BLaER1 treated with 17β-estradiol and CSF1 and Interleukin-3, amounts not matched to agents 10 nM and 100 nM (cell line): ENCODE results near the gene GRIN2C.

Experiments used
- H3K27ac ChIP-seq, 11 experiments: shearing (Covaris generic); formaldehyde crosslinking; 2 replicates each; pipeline ENCODE4 v1.8.1; 2022
- H3K27me3 ChIP-seq, 11 experiments: shearing (Covaris generic); formaldehyde crosslinking; 2 replicates each; pipeline ENCODE4 v1.8.1; 2022
- H3K36me3 ChIP-seq, 11 experiments: shearing (Covaris generic); formaldehyde crosslinking; 2 replicates each; pipeline ENCODE4 v1.8.1; 2022
- H3K4me1 ChIP-seq, 10 experiments: shearing (Covaris generic); formaldehyde crosslinking; 2 replicates each; pipeline ENCODE4 v1.8.1; 2022
- H3K4me2 ChIP-seq, 11 experiments: shearing (Covaris generic); formaldehyde crosslinking; 2 replicates each; pipeline ENCODE4 v1.8.1; 2022
- H3K4me3 ChIP-seq, 10 experiments: shearing (Covaris generic); formaldehyde crosslinking; 2 replicates each; pipeline ENCODE4 v1.8.1; 2022
- H3K9ac ChIP-seq, 11 experiments: shearing (Covaris generic); formaldehyde crosslinking; 2 replicates each; pipeline ENCODE4 v1.8.1; 2022
- H3K9me3 ChIP-seq, 11 experiments: shearing (Covaris generic); formaldehyde crosslinking; replicated peaks in 1 of 11; 2 replicates each; pipeline ENCODE4 v1.8.1; 2022
- H4K20me1 ChIP-seq, 11 experiments: shearing (Covaris generic); formaldehyde crosslinking; 2 replicates each; pipeline ENCODE4 v1.8.1; 2022
- Cebpa-rat ChIP-seq, 11 experiments: shearing (Covaris generic); IDR thresholded peaks; 2 replicates each; pipeline ENCODE4 v1.8.1; 2022

Gene GRIN2C

DNA sequence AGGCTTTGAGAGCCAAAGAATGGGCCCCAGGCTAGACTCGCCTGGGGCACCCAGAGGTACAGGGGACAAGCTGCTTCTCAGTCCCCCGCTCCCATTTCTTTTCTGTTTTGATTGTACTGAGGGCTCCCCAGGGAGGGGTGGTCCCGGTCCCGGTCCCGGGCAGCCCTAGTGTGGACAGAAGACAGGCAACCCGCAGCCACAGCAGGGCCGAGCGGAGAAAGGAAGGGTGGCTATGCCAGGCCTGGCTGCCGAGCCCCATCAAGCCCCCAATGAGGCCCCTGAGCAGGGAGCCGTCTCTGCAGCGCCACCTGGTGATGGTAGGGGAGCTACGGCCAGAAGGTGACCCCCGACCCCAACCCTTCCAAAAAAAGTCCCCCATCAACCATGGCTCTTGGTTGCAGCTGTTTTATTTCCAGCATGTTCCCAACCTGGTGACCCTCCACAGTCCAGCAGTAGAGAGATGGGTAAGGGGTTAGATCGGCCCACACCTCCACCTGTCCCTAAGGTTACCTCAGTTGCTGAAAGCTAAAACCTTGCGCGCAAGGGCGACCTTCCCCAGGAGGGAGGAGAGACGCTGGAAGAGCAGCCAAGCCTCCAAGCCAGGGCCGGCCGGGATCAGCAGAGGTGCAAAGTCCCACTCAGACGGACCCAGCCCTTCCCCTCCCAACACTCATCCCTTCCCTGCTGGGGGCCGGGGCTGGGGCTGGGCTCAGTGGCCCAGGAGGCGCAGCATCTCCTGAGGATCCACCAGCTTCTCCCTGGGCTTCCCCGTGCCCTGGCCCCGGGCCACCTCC is 2.6 kb upstream of the GRIN2C start:
- Histone ChIP-seq H4K20me1 (peaks cover 0 to 73% (median 29%) of the 10 kb centered on the region in 11 experiments; a peak in 17 of 22 replicates), H3K27me3 (peaks cover 49 to 61% (median 55%) of the 10 kb centered on the region in 11 experiments), H3K27ac (no peak overlapping the region), H3K36me3 (peaks cover 0 to 7% (median 0%) of the 10 kb centered on the region in 11 experiments; a peak in 4 of 22 replicates), H3K4me2 (peak overlapping the region; percentile 6 to 52 (median 36); a peak in 18 of 22 replicates), H3K4me1 (peaks cover 21 to 56% (median 48%) of the 10 kb centered on the region in 10 experiments; a peak in 19 of 20 replicates), H3K9me3 (no peaks in the 10 kb centered on the region), H3K4me3 (0 out of 20 replicates have a peak overlapping the region, but pooled peaks of 1 of the 10 experiments have one; percentile 19), H3K9ac (no peak overlapping the region; a peak in 1 of 22 replicates)
- TF ChIP-seq Cebpa-rat (IDR thresholded peaks at IDR 0.05): no peak

DNA sequence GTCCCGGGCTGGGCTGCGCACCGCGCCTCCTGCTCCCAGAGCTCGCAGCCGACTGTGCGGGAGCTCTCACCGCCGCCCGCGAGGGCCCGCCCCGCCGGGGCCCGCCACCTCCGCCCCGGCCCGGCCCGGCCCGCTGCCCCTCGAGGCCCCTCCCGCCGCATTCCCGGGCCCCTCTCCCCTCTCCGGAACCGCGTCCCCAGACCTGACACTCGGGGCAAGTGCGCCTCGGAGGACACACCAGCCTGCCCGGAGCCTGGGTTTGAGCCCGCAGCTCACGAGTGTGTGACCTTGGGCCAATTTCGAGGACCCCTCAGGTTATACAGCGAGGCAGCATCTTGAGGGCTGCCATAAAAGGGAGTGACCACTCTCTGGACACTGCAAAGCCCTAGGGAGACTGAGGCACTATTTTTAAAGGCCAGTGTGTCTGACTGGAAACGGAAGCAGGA is 2.0 kb upstream of the GRIN2C start:
- no peak overlapping the region for H3K27ac ChIP-seq
- H4K20me1 ChIP-seq: peaks cover 0 to 79% (median 29%) of the 10 kb centered on the region in 11 experiments; a peak in 17 of 22 replicates
- no peak overlapping the region for H3K4me3 ChIP-seq
- peak overlapping the region; percentile 5 to 52 (median 36); a peak in 17 of 22 replicates for H3K4me2 ChIP-seq
- no peak overlapping the region for H3K9ac ChIP-seq
- no peak for TF ChIP-seq Cebpa-rat (IDR thresholded peaks at IDR 0.05)
- peaks cover 55 to 67% (median 61%) of the 10 kb centered on the region in 11 experiments for H3K27me3 ChIP-seq
- no peaks in the 10 kb centered on the region for H3K9me3 ChIP-seq
- H3K36me3 ChIP-seq: peaks cover 0 to 7% (median 0%) of the 10 kb centered on the region in 11 experiments; a peak in 4 of 22 replicates
- H3K4me1 ChIP-seq: peaks cover 21 to 61% (median 54%) of the 10 kb centered on the region in 10 experiments; a peak in 19 of 20 replicates

DNA sequence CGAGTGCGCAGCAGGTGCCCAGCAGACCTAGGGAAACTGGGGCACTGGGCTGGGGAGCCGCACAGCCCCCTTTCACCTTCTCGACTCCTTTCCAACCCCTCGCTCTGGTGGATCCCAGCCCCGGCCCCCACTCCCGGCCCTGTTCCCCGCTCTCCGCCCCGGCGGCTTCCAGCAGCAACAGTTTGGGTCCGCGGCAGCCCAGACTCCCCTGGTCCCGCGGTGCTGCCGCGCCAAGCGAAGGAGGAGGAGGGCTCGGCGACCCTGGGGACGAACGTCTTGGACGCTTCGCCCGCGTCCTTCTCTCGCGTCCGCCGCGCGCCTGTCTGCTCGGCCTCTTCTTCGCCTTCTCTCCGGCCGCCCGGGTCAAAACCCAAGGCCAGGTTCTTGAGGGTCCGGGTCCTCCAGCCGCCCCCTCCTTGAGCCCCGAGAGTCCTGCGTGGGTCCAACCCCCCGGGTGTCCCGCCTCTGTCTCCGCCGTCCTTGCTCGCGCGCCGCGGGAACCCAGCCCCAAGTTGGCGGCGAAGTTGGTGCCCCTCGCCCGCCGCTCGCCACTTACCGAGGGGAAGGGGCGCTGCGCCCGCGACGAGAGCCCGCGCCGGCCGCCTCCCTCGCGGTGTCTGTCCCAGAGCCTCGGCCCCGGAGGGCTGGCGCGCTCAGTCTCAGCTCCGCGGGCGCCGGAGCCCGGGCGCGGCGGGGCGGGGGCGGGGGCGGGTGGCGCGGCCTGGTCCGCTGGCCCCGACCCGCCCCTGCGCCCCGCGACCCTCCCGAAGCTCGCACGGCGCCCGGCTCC is 1.4 kb upstream of the GRIN2C start:
- H3K4me2 ChIP-seq: peak overlapping the region; percentile 45 to 77 (median 67); a peak in 21 of 22 replicates
- H3K9me3 ChIP-seq: no peaks in the 10 kb centered on the region
- no peak for TF ChIP-seq Cebpa-rat (IDR thresholded peaks at IDR 0.05)
- peak overlapping the region in 6 of 10 experiments; percentile 2 to 54 (median 24); a peak in 4 of 20 replicates for H3K4me3 ChIP-seq
- peaks cover 0 to 7% (median 0%) of the 10 kb centered on the region in 11 experiments; a peak in 4 of 22 replicates for H3K36me3 ChIP-seq
- H3K27ac ChIP-seq: no peak overlapping the region
- H4K20me1 ChIP-seq: peaks cover 0 to 75% (median 29%) of the 10 kb centered on the region in 11 experiments; a peak in 17 of 22 replicates
- no peak overlapping the region; a peak in 1 of 22 replicates for H3K9ac ChIP-seq
- H3K4me1 ChIP-seq: peaks cover 21 to 56% (median 48%) of the 10 kb centered on the region in 10 experiments; a peak in 19 of 20 replicates
- H3K27me3 ChIP-seq: peaks cover 56 to 71% (median 62%) of the 10 kb centered on the region in 11 experiments

DNA sequence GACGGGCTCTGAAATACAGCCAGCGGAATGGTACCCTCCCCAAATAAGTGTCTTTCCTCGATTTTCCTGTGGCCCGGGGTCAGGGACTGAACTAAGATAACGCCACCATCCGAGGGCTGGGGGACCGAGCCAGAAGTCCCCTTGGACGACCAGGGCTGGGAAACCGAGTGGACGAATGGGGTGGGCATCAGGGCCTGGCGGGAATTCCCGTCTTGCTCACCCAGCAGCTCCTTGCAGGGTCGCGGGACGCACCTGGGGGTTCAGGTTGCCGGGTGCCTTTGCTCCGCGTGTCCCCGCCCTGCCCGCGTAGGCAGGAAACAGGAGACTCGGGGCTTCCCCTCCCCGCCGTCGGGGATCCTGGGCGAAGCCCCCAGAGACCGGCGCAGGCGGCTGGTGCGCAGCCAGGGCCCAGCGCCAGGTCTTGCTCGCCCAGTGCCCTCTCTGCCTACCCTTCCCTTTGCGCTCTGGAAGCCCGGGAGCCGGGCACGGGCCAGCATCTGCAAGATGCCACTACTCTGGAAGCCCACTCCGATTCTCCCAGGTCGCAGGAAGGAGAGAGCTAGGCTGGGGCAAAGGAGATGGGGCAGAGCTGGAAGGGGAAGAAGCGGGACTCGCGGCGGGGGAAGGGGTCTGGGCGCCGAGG is 665 bp upstream of the GRIN2C start:
- Histone ChIP-seq H3K27ac (no peak overlapping the region), H3K4me2 (peak overlapping the region; percentile 45 to 77 (median 67)), H3K9me3 (no peaks in the 10 kb centered on the region), H3K27me3 (peaks cover 58 to 78% (median 66%) of the 10 kb centered on the region in 11 experiments), H4K20me1 (peaks cover 0 to 77% (median 29%) of the 10 kb centered on the region in 11 experiments; a peak in 17 of 22 replicates), H3K4me1 (peaks cover 19 to 49% (median 41%) of the 10 kb centered on the region in 10 experiments; a peak in 19 of 20 replicates), H3K4me3 (peak overlapping the region in 8 of 10 experiments; percentile 2 to 54 (median 24); a peak in 8 of 20 replicates), H3K9ac (peak overlapping the region in 1 of 11 experiments; percentile 3; a peak in 1 of 22 replicates), H3K36me3 (peaks cover 0 to 7% (median 0%) of the 10 kb centered on the region in 11 experiments; a peak in 4 of 22 replicates)
- TF ChIP-seq Cebpa-rat (IDR thresholded peaks at IDR 0.05): no peak

DNA sequence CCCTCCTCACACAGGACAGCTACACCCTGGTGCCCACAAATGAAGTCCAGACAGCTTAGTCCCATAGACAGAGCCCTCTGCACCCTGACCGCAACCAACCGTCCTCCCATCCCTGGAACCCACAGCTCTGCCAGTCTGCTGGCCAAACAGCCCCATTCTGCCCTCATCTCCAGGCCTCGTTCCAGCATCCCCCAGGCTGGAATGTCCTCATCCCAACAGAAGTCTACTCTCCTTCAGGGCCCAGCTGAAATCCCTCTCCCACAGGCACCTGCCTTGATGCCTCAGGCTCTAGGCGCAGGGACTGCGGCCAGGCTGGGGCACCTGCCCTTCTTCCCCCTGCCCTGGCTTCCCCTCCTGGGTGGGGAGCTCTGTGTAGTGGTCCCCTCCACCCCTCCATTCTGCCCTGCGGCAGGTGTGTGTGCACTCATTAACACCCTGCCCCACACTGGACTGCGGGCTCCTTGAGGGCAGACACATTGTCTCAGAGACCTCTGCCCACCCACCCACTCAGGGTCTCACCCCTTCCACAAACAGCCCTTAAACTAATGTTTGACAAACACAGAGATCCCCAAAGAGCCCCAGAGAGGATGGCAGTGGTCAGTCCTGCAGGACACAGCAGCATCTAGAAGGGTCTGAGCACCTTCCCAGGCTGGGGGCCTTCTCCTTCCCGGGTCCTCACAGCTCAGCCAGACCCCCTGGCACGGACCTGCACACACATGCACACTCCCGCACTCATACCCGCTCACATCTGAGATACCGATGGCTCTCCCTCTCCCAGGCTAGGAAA is 820 bp downstream of the GRIN2C start:
- H3K9ac ChIP-seq: no peak overlapping the region
- H4K20me1 ChIP-seq: peaks cover 0 to 79% (median 29%) of the 10 kb centered on the region in 11 experiments; a peak in 17 of 22 replicates
- no peak overlapping the region for H3K4me2 ChIP-seq
- peaks cover 69 to 93% (median 79%) of the 10 kb centered on the region in 11 experiments for H3K27me3 ChIP-seq
- TF ChIP-seq Cebpa-rat (IDR thresholded peaks at IDR 0.05): no peak
- peaks cover 19 to 44% (median 35%) of the 10 kb centered on the region in 10 experiments; a peak in 19 of 20 replicates for H3K4me1 ChIP-seq
- H3K4me3 ChIP-seq: no peak overlapping the region; a peak in 1 of 20 replicates
- no peaks in the 10 kb centered on the region for H3K9me3 ChIP-seq
- H3K27ac ChIP-seq: no peak overlapping the region
- peaks cover 0 to 4% (median 0%) of the 10 kb centered on the region in 11 experiments; a peak in 4 of 22 replicates for H3K36me3 ChIP-seq

DNA sequence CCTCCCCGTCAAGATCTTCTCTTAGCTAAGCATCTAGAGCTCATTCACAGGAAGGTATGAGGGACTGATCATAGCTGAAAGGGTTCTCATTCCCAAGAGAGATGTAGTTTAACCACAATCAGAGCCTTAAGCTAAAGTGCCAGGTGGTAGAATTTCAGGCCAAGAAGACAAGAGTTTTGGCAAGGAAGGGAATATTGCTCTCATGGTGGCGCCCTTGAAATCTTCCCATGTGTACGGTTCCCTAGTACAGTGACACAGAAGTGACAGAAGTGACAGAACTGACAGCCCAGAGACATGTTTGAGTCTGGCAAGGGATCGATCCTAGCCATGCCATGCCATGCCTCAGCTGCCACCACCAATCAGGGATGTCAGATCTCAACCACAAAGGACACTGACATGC is 2.5 kb downstream of the GRIN2C start:
- peak overlapping the region in 8 of 11 experiments; percentile 15 to 67 (median 60); a peak in 14 of 22 replicates for H3K4me2 ChIP-seq
- H3K4me1 ChIP-seq: peaks cover 19 to 41% (median 35%) of the 10 kb centered on the region in 10 experiments; a peak in 19 of 20 replicates
- H3K9me3 ChIP-seq: no peaks in the 10 kb centered on the region
- TF ChIP-seq Cebpa-rat (IDR thresholded peaks at IDR 0.05): no peak
- H3K27me3 ChIP-seq: peaks cover 79 to 98% (median 89%) of the 10 kb centered on the region in 11 experiments
- H3K4me3 ChIP-seq: no peak overlapping the region
- H4K20me1 ChIP-seq: peaks cover 0 to 68% (median 22%) of the 10 kb centered on the region in 11 experiments; a peak in 16 of 22 replicates
- no peak overlapping the region for H3K27ac ChIP-seq
- no peaks in the 10 kb centered on the region for H3K36me3 ChIP-seq
- H3K9ac ChIP-seq: no peak overlapping the region

DNA sequence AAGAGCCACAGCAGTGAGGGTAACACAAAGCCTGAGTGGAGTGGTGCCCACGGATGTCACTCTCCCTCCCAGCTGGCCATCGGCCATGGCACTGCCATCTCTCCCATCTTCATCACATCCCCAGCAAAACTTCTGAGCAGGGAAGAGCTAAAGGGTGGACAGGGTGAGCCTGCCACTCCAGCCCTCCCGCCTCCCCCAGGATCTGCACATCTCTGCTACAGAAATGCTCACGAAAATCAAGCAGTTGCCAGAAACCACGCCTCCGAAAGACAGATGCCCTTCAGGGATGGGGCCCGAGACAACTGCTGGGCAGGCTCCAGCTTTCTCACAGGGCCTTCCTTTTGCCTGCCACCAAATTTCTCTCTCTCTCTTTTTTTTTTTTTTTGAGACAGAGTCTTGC is 3.6 kb downstream of the GRIN2C start:
- Histone ChIP-seq H3K27ac (no peak overlapping the region), H3K9ac (no peak overlapping the region), H3K27me3 (peaks cover 79 to 98% (median 90%) of the 10 kb centered on the region in 11 experiments), H3K4me1 (peaks cover 12 to 37% (median 26%) of the 10 kb centered on the region in 10 experiments; a peak in 19 of 20 replicates), H3K9me3 (no peaks in the 10 kb centered on the region), H3K36me3 (no peaks in the 10 kb centered on the region), H4K20me1 (peaks cover 0 to 69% (median 21%) of the 10 kb centered on the region in 11 experiments; a peak in 16 of 22 replicates), H3K4me3 (no peak overlapping the region), H3K4me2 (0 out of 22 replicates have a peak overlapping the region, but pooled peaks of 1 of the 11 experiments have one; percentile 3)
- TF ChIP-seq Cebpa-rat (IDR thresholded peaks at IDR 0.05): no peak
